Endothelial cell of umbilical vein (primary cell): ENCODE results near the gene AJM1. TPM values are rescaled to one million over a fixed set of nuclear protein-coding genes. Genes with fewer than 3 reads are reported as not detected.

Experiments
- BruUV-seq: library from RNA; stranded (reverse); fragments of 400-500 nt; replicated peaks from 2 replicates; lab custom pipeline; 2021; lab: Mats Ljungman, UMichigan
- CTCF ChIA-PET: fragments of 300-600, 350-600 bp; sonication (Branson Sonifier 250); formaldehyde crosslinking; loops from one replicate; lab custom pipeline; 2021; ENCODE audit warnings: antibody characterized with exemption, inconsistent platforms; lab: Charles Lee
- POLR2A ChIA-PET: fragments of 300-600, 350-600 bp; sonication (Branson Sonifier 250); formaldehyde crosslinking; loops from one replicate; lab custom pipeline; 2021; ENCODE audit warnings: antibody characterized with exemption, inconsistent platforms; lab: Charles Lee
- DNase-seq: peaks from one replicate; pipeline ENCODE4 v3.0.0-alpha.2; 2011; ENCODE audit warnings: low read depth, low spot score
- FAIRE-seq: peaks from 2 replicates; lab custom pipeline; 2011; peaks lifted over from hg19 to GRCh38; lab: Jason Lieb, UNC
- H2AFZ ChIP-seq: 2 replicates; pipeline ENCODE4 v1.6.0; 2012; ENCODE audit warnings: low read depth, low read length, control low read depth, inconsistent platforms
- H3K27ac ChIP-seq: 2 replicates; pipeline ENCODE4 v1.5.1; 2011; ENCODE audit warnings: low read depth, mild to moderate bottlenecking, control low read depth, low read length, moderate library complexity; ENCODE audit not compliant: insufficient read depth
- H3K27me3 ChIP-seq, 2 experiments: 2 replicates each; pipeline versions ENCODE4 v1.6.0 to v1.6.1; 2011; ENCODE audit warnings: low read length in 2 of 2, mixed read lengths in 1 of 2; ENCODE audit not compliant: control insufficient read depth in 2 of 2, insufficient read depth in 2 of 2
- H3K36me3 ChIP-seq, 2 experiments: 2 replicates in 1 of 2; 3 replicates in 1 of 2; pipeline ENCODE4 v1.5.1; 2011; ENCODE audit warnings: low read length in 2 of 2, mild to moderate bottlenecking in 1 of 2, moderate library complexity in 1 of 2; ENCODE audit not compliant: control insufficient read depth in 2 of 2, insufficient read depth in 2 of 2; ENCODE audit errors: extremely low read depth in 1 of 2
- H3K4me1 ChIP-seq: 3 replicates; pipeline ENCODE4 v1.5.1; 2011; ENCODE audit warnings: mild to moderate bottlenecking, low read length; ENCODE audit not compliant: control insufficient read depth, insufficient read depth; ENCODE audit errors: extremely low read depth
- H3K4me2 ChIP-seq: 2 replicates; pipeline ENCODE4 v1.6.1; 2011; ENCODE audit warnings: low read length, control low read depth, mixed read lengths; ENCODE audit not compliant: insufficient read depth
- H3K4me3 ChIP-seq, 3 experiments: fragments of 200-600 bp in 1 of 3; sonication (generic), shearing (Covaris generic) in 1 of 3; replicated peaks in 1 of 3; 2 replicates each; pipeline ENCODE4 v1.5.1; 2011 to 2016; ENCODE audit warnings: control low read depth in 3 of 3, low read length in 3 of 3, mild to moderate bottlenecking in 2 of 3, inconsistent platforms in 1 of 3, low read depth in 1 of 3, moderate library complexity in 1 of 3; ENCODE audit not compliant: insufficient read depth in 1 of 3
- H3K79me2 ChIP-seq: 2 replicates; pipeline ENCODE4 v1.6.0; 2012; ENCODE audit warnings: low read length, inconsistent platforms; ENCODE audit not compliant: control insufficient read depth, insufficient read depth
- H3K9ac ChIP-seq: replicated peaks from 2 replicates; pipeline ENCODE3; 2011; ENCODE audit warnings: low read length, control low read depth; ENCODE audit not compliant: insufficient read depth; ENCODE audit errors: extremely low read depth
- H3K9me1 ChIP-seq: replicated peaks from 3 replicates; pipeline ENCODE4 v1.6.0; 2011; ENCODE audit warnings: mild to moderate bottlenecking, low read length; ENCODE audit not compliant: control insufficient read depth, insufficient read depth; ENCODE audit errors: extremely low read depth
- H3K9me3 ChIP-seq: replicated peaks from 2 replicates; pipeline ENCODE4 v1.5.1; 2012; ENCODE audit warnings: low read length, inconsistent platforms; ENCODE audit not compliant: control insufficient read depth, insufficient read depth
- H4K20me1 ChIP-seq: replicated peaks from 2 replicates; pipeline ENCODE3; 2011; ENCODE audit warnings: mild to moderate bottlenecking, low read length; ENCODE audit not compliant: control insufficient read depth, insufficient read depth; ENCODE audit errors: extremely low read depth
- EZH2 ChIP-seq: IDR thresholded peaks from 2 replicates; pipeline ENCODE4 v1.6.1; 2012; ENCODE audit warnings: borderline replicate concordance, low read depth, mild to moderate bottlenecking, moderate library complexity, low read length, inconsistent platforms; ENCODE audit not compliant: severe bottlenecking
- FOS ChIP-seq: IDR thresholded peaks from 2 replicates; pipeline ENCODE4 v1.6.1; 2011; ENCODE audit warnings: mild to moderate bottlenecking, low read length, moderate library complexity, borderline replicate concordance; ENCODE audit not compliant: insufficient read depth
- GATA2 ChIP-seq: IDR thresholded peaks from 2 replicates; pipeline ENCODE4 v1.7.0; 2011; ENCODE audit warnings: low read depth, mild to moderate bottlenecking, moderate library complexity, mixed read lengths, low read length; ENCODE audit not compliant: insufficient read length, insufficient read depth
- JUN ChIP-seq: IDR thresholded peaks from 2 replicates; pipeline ENCODE4 v1.6.1; 2011; ENCODE audit warnings: borderline replicate concordance, low read depth; ENCODE audit not compliant: insufficient read length, insufficient read depth
- MYC ChIP-seq: IDR thresholded peaks from one replicate; pipeline ENCODE4 v1.6.1; 2011; ENCODE audit warnings: mild to moderate bottlenecking, low read depth, low read length
- POLR2A ChIP-seq: IDR thresholded peaks from 2 replicates; pipeline ENCODE4 v1.6.1; 2012; ENCODE audit warnings: low read depth, mild to moderate bottlenecking, control low read depth, low read length
- POLR2AphosphoS5 ChIP-seq: IDR thresholded peaks from 2 replicates; pipeline ENCODE4 v1.6.1; 2012; ENCODE audit warnings: low read depth, mild to moderate bottlenecking, control low read depth, low read length, moderate library complexity; ENCODE audit not compliant: insufficient read depth
- dilution Hi-C: fragments of 300-500 bp; cut with MboI; formaldehyde crosslinking; loops from one replicate; pipeline ENCODE4 v1.15.0; 2019; ENCODE audit warnings: low sequenced_read_pairs; ENCODE audit not compliant: extremely low pct_ligation_motif_present
- intact Hi-C: fragments of 100-400 bp; cut with micrococcal nuclease; formaldehyde crosslinking; loops from one replicate; pipeline ENCODE4 v1.10.0; 2022
- polyA plus RNA-seq, 4 experiments: library from polyadenylated mRNA; depleted of rRNA in 3 of 4; stranded (reverse) in 3 of 4; unstranded in 1 of 4; fragments of >200 nt; gene quantifications; 2 replicates each; pipeline versions ENCODE4 v1.2.1 to v1.2.3, GENCODE V29; 2011 to 2012; ENCODE audit warnings: missing spikeins in 1 of 4
- total RNA-seq: library from RNA; stranded (reverse); gene quantifications from 2 replicates; pipeline ENCODE4 v1.2.3, GENCODE V29; 2021
- TF ChIP-seq, protein P1 (sequence below): IDR thresholded peaks from 2 replicates; pipeline ENCODE4 v1.6.1; 2011; ENCODE audit not compliant: insufficient read depth, insufficient read length
- TF ChIP-seq, protein P2 (sequence below), 2 donors: IDR thresholded peaks; 1 replicate in 1 of 2; 2 replicates in 1 of 2; pipeline ENCODE4 v1.5.1; 2011; ENCODE audit warnings: low read length in 2 of 2, mild to moderate bottlenecking in 2 of 2, moderate library complexity in 2 of 2, control low read depth in 1 of 2, inconsistent platforms in 1 of 2, low read depth in 1 of 2; ENCODE audit not compliant: insufficient read depth in 1 of 2; ENCODE audit errors: extremely low read depth in 1 of 2

AJM1 gene
- total and polyA plus RNA-seq, 2 donors (not counting 3 experiments of a cell fraction or from before 2014, with no cell fraction given), result 0.30 to 1.3 TPM

DNA sequence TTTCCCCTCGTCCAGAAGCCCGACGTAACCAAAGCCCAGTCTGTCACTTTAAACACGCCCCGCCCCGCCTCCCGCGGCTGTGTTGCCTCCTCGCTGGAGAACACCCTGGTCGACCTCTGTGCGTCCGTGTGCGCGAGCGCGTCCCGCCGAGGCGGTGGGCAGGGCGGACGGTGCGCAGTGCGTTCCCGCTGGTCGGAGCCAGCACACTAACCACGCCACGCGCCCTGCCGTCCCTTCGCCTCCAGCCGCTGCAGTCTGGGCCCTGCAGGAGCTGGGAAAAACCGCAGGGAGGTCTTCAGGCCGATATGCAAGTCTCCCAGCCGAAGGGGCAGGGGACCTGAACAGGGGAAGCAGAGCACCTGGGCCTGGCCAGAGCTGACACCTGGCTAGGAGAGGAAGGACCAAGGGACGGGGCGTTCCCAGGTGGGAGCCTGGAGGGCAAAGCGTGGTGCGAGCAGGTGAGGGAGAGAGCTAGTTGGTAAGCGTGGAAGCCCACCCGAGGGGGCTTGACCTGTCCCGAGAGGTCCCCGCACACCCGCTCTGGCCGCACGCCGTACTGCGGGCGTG lies 5.6 kb downstream of the AJM1 start:
- no peak overlapping the region for H2AFZ ChIP-seq
- ChIA-PET POLR2A (no interaction called here), CTCF (interaction anchor here (0.6 to 2.0 kb wide), 7 partner anchors 96 to 243 kb away, joined by 3 to 7 read pairs (median 4); no protein-coding TSS in a partner anchor)
- H3K9ac ChIP-seq, result no peak overlapping the region
- H3K9me3 ChIP-seq, result no peaks in the 10 kb centered on the region
- no peaks in the 10 kb centered on the region for H3K9me1 ChIP-seq
- H3K4me1 ChIP-seq, result peaks cover 10% of the 10 kb centered on the region
- no peak overlapping the region for H3K27ac ChIP-seq
- BruUV-seq, result no TSS peak
- H3K4me3 ChIP-seq, result peak overlapping the region; percentile 29 to 90 (median 45)
- TF ChIP-seq POLR2AphosphoS5 (peak; percentile 54), FOS (no peak), POLR2A (peak; percentile 49), MYC (peak; percentile 56)
- FAIRE-seq, result peak; percentile 89
- intact Hi-C loops, result loop anchor here (2.0 to 5.0 kb wide), 2 partner anchors 56 to 97 kb away; partner anchors contain the start of genes C8G, FBXW5 and TMEM141
- DNase-seq, result peak; percentile 72
- H3K4me2 ChIP-seq, result peak overlapping the region; percentile 60
- H3K27me3 ChIP-seq, result peaks cover 10 to 28% of the 10 kb centered on the region in 2 experiments
- H3K79me2 ChIP-seq, result no peaks in the 10 kb centered on the region
- H4K20me1 ChIP-seq, result no peaks in the 10 kb centered on the region
- dilution Hi-C loops, result no loop called here
- H3K36me3 ChIP-seq, result no peaks in the 10 kb centered on the region

DNA sequence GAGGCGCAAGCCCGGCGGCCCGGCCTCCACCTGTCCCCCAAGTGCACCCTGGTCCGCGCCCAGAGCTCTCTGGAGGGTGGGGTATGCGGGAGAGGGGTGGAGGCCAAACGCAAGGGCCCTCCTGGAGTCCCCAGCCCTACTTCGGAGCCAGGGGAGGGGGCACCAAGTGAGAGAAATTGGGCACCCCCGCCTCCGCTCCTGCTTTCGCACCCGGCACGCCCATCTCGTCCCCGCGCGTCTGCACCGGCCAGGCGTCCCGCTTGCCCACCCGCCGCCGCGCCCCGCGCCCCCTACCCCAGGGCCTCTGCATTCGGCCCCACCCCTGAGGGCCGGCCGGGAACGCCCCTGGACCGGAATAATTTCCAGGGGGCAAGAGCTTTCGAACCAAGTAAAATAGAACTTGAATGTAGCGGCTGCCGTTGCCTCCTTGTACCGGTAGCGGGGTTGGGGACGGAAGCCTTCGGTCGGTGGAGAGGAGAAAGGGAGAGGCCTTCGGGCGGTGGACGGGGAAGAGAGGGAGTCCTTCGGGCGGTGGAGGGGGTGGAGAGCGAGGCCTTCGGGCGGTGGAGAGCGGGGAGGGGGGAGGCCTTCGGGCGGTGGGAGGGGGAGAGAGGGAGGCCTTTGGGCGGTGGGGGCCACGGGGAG lies 6.2 kb downstream of the AJM1 start:
- dilution Hi-C loops (no loop called here), intact Hi-C loops (loop anchor here (1.0 to 5.0 kb wide), 4 partner anchors 18 to 96 kb away; partner anchors contain the start of genes C8G, EDF1, FBXW5 and TMEM141)
- peaks cover 10% of the 10 kb centered on the region for H3K4me1 ChIP-seq
- peak; percentile 48 for FAIRE-seq
- BruUV-seq, result no TSS peak
- CTCF ChIA-PET, result interaction anchor here (0.6 to 1.8 kb wide), 2 partner anchors 62 to 181 kb away, joined by 3 to 7 read pairs; no protein-coding TSS in a partner anchor
- H3K27me3 ChIP-seq, result peaks cover 10 to 28% of the 10 kb centered on the region in 2 experiments
- no peak overlapping the region for H3K9ac ChIP-seq
- H3K79me2 ChIP-seq, result no peaks in the 10 kb centered on the region
- H3K4me3 ChIP-seq, result peak overlapping the region; percentile 29 to 90 (median 45)
- no peak for DNase-seq
- POLR2A ChIA-PET, result no interaction called here
- H3K27ac ChIP-seq, result no peak overlapping the region
- no peaks in the 10 kb centered on the region for H3K9me1 ChIP-seq
- no peaks in the 10 kb centered on the region for H3K9me3 ChIP-seq
- no peaks in the 10 kb centered on the region for H4K20me1 ChIP-seq
- H2AFZ ChIP-seq, result peak overlapping the region; percentile 18
- TF ChIP-seq POLR2A (no peak), POLR2AphosphoS5 (no peak), JUN (no peak), FOS (no peak), GATA2 (no peak), EZH2 (no peak), MYC (no peak)
- TF ChIP-seq, protein P1, sequence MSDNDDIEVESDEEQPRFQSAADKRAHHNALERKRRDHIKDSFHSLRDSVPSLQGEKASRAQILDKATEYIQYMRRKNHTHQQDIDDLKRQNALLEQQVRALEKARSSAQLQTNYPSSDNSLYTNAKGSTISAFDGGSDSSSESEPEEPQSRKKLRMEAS, result no peak
- TF ChIP-seq, protein P2, sequence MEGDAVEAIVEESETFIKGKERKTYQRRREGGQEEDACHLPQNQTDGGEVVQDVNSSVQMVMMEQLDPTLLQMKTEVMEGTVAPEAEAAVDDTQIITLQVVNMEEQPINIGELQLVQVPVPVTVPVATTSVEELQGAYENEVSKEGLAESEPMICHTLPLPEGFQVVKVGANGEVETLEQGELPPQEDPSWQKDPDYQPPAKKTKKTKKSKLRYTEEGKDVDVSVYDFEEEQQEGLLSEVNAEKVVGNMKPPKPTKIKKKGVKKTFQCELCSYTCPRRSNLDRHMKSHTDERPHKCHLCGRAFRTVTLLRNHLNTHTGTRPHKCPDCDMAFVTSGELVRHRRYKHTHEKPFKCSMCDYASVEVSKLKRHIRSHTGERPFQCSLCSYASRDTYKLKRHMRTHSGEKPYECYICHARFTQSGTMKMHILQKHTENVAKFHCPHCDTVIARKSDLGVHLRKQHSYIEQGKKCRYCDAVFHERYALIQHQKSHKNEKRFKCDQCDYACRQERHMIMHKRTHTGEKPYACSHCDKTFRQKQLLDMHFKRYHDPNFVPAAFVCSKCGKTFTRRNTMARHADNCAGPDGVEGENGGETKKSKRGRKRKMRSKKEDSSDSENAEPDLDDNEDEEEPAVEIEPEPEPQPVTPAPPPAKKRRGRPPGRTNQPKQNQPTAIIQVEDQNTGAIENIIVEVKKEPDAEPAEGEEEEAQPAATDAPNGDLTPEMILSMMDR (IDR thresholded peaks at IDR 0.05; ENCODE audit: extremely low read depth in 1 of 2, insufficient read depth in 1 of 2, low read depth in 1 of 2, low read length in 2 of 2), result no peak
- peak overlapping the region; percentile 60 for H3K4me2 ChIP-seq
- H3K36me3 ChIP-seq, result no peaks in the 10 kb centered on the region
